B cell (primary cell): ENCODE data around the gene ZFC3H1.

Experiments used
- EZH2 ChIP-seq: IDR thresholded peaks from 2 replicates; pipeline ENCODE4 v1.6.1; 2012; ENCODE audit warnings: borderline replicate concordance, low read depth, mild to moderate bottlenecking, moderate library complexity, low read length; ENCODE audit not compliant: insufficient read depth, poor library complexity, severe bottlenecking
- TF ChIP-seq, protein P1 (sequence below): fragments of 200-600 bp; IDR thresholded peaks from one replicate; pipeline ENCODE4 v1.8.0; 2022; ENCODE audit warnings: antibody characterized with exemption, mild to moderate bottlenecking

DNA sequence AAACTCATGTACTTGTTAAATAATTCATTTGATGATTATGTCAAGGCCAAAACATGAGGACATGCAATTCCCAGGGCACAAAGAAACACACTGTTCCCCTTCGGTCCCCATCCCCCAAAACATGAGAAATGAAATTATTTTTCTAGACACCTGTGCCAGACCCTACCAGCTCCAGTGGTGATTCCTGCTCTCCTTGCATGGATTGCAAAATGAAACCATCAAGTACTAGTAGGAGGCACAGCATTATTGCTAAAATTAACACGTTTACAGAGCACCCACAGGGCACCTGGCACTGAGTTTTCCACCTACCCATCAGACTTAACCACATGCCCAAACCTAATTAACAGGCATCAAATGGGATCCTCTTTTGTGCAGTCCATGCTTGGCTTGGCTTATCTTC, 76.6 kb downstream of the ZFC3H1 start:
- TF ChIP-seq, protein P1, sequence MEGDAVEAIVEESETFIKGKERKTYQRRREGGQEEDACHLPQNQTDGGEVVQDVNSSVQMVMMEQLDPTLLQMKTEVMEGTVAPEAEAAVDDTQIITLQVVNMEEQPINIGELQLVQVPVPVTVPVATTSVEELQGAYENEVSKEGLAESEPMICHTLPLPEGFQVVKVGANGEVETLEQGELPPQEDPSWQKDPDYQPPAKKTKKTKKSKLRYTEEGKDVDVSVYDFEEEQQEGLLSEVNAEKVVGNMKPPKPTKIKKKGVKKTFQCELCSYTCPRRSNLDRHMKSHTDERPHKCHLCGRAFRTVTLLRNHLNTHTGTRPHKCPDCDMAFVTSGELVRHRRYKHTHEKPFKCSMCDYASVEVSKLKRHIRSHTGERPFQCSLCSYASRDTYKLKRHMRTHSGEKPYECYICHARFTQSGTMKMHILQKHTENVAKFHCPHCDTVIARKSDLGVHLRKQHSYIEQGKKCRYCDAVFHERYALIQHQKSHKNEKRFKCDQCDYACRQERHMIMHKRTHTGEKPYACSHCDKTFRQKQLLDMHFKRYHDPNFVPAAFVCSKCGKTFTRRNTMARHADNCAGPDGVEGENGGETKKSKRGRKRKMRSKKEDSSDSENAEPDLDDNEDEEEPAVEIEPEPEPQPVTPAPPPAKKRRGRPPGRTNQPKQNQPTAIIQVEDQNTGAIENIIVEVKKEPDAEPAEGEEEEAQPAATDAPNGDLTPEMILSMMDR = no peak
- no peak for TF ChIP-seq EZH2
